K562 (cell line): ENCODE data around the gene COL6A2.

ENCODE experiments used
- KDM2B ChIP-seq: fragments of 250-450 bp; sonication (Bioruptor Pico); IDR thresholded peaks from 2 replicates; pipeline ENCODE4 v1.8.0; 2021; ENCODE audit warnings: mild to moderate bottlenecking, moderate library complexity
- KDM4B ChIP-seq, 2 experiments: fragments of 450-650 bp in 1 of 2; sonication (generic) in 1 of 2; IDR thresholded peaks; 2 replicates each; pipeline ENCODE4 v1.6.1; 2016 to 2017; ENCODE audit warnings: borderline replicate concordance in 2 of 2, antibody characterized with exemption in 1 of 2, low read depth in 1 of 2, mild to moderate bottlenecking in 1 of 2
- MAFK ChIP-seq: IDR thresholded peaks from 2 replicates; pipeline ENCODE4 v1.6.1; 2011; ENCODE audit warnings: low read length, improper control_type of control experiment
- MYC ChIP-seq, 2 experiments: fragments of 250-450 bp in 1 of 2; sonication (Bioruptor Pico) in 1 of 2; IDR thresholded peaks; 2 replicates each; pipeline versions ENCODE4 v1.5.1 to v1.6.1; 2012 to 2021; ENCODE audit warnings: low read depth in 2 of 2, borderline replicate concordance in 1 of 2, improper control_type of control experiment in 1 of 2, low read length in 1 of 2, mild to moderate bottlenecking in 1 of 2, moderate library complexity in 1 of 2
- NBN ChIP-seq: fragments of 450-650 bp; IDR thresholded peaks from 2 replicates; pipeline ENCODE4 v1.6.1; 2016; ENCODE audit warnings: low read depth, mild to moderate bottlenecking
- NR3C1 ChIP-seq: sonication (generic); formaldehyde crosslinking; IDR thresholded peaks from 2 replicates; pipeline ENCODE4 v1.8.1; 2022; ENCODE audit warnings: missing genetic modification reagents
- PPARD ChIP-seq: fragments of 250-450 bp; sonication (Bioruptor Pico); IDR thresholded peaks from 2 replicates; pipeline ENCODE4 v1.8.0; 2022; ENCODE audit warnings: inconsistent platforms, mild to moderate bottlenecking, moderate library complexity
- RCOR1 ChIP-seq, 2 experiments: IDR thresholded peaks; 2 replicates each; pipeline ENCODE4 v1.6.1; 2012; ENCODE audit warnings: low read depth in 2 of 2, low read length in 2 of 2, borderline replicate concordance in 1 of 2, improper control_type of control experiment in 1 of 2
- SRSF1 ChIP-seq: fragments of 200-400 bp; formaldehyde crosslinking; IDR thresholded peaks from 2 replicates; pipeline ENCODE4 v1.6.1; 2017; ENCODE audit warnings: mild to moderate bottlenecking, low read depth, low read length, moderate library complexity
- TCF7 ChIP-seq: sonication (generic); IDR thresholded peaks from 2 replicates; pipeline ENCODE4 v1.6.1; 2016; ENCODE audit warnings: antibody characterized with exemption, borderline replicate concordance
- TEAD1 ChIP-seq, 2 experiments: fragments of 450-650 bp in 1 of 2; sonication (generic) in 1 of 2; formaldehyde crosslinking; IDR thresholded peaks; 2 replicates each; pipeline versions ENCODE4 v1.4.0 to v1.8.0; 2020 to 2022; ENCODE audit warnings: mild to moderate bottlenecking in 2 of 2, missing genetic modification reagents in 1 of 2
- ZNF146 ChIP-seq: IDR thresholded peaks from one replicate; pipeline ENCODE4 v1.6.1; 2018; ENCODE audit warnings: missing compliant biosample characterization; ENCODE audit not compliant: unreplicated experiment
- TF ChIP-seq, protein P1 (sequence below), 3 experiments: IDR thresholded peaks in 2 of 3; conservative IDR thresholded peaks in 1 of 3; 2 replicates each; pipeline ENCODE4 v1.5.1; 2011 to 2012; ENCODE audit warnings: low read length in 3 of 3, mild to moderate bottlenecking in 3 of 3, control low read depth in 2 of 3, improper control_type of control experiment in 1 of 3, inconsistent platforms in 1 of 3, low read depth in 1 of 3, mixed read lengths in 1 of 3, moderate library complexity in 1 of 3; ENCODE audit not compliant: insufficient read depth in 2 of 3
- TF ChIP-seq, protein P2 (sequence below), 2 experiments: IDR thresholded peaks; 2 replicates each; pipeline ENCODE4 v1.6.1; 2011; ENCODE audit warnings: borderline replicate concordance in 1 of 2, control low read depth in 1 of 2, low read depth in 1 of 2, low read length in 1 of 2, mild to moderate bottlenecking in 1 of 2, mixed read lengths in 1 of 2, moderate library complexity in 1 of 2; ENCODE audit not compliant: insufficient read depth in 1 of 2, insufficient read length in 1 of 2, poor library complexity in 1 of 2, severe bottlenecking in 1 of 2; ENCODE audit errors: extremely low read depth in 1 of 2

DNA sequence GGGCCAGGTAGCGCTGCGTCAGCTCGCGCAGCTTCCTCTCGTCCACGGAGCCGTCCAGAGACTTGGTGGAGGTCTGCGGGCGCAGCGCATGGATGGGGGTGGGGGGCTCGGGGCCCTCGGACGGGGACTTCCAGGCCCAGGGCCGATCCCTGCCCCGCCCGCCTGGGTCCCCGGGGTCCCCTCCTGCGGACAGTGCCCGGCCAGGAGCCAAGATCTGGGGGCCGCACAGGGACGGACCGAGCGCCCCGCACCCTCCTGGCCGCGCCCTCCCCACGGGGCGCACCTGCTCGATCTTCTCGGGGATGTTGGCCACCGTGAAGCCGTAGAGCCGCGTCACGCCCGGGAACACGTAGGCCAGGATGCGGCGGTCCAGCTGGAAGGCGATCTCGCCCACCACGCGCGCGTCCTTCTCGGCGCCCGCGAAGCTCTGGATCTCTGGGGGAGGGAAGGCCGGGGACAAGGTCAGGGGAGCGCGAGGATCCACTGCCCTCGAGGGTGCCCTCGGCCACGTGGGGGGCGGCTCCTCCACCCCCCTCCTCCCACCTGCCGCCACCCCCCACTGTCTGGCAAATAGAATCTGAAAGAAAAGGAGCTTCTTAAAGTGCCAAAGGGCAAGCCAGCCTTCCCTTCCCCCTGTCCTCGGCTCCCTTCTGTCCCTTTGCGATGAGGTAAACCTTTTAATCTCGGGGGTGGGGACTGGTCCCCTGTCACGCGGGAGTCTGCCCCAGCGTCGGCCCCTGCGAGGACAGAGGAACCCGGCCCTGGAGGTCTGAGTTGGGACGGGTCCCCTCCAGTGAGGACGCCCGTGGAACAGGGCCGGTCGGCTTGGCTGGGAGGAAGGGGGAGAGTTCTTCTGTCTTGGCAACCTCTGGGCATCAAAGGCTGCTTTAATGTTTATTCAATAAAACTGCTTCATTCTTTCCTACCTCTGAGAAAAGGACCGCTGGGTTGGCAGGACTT lies 64.0 kb downstream of the COL6A2 start:
- no peak for TF ChIP-seq NBN
- TF ChIP-seq, protein P1, sequence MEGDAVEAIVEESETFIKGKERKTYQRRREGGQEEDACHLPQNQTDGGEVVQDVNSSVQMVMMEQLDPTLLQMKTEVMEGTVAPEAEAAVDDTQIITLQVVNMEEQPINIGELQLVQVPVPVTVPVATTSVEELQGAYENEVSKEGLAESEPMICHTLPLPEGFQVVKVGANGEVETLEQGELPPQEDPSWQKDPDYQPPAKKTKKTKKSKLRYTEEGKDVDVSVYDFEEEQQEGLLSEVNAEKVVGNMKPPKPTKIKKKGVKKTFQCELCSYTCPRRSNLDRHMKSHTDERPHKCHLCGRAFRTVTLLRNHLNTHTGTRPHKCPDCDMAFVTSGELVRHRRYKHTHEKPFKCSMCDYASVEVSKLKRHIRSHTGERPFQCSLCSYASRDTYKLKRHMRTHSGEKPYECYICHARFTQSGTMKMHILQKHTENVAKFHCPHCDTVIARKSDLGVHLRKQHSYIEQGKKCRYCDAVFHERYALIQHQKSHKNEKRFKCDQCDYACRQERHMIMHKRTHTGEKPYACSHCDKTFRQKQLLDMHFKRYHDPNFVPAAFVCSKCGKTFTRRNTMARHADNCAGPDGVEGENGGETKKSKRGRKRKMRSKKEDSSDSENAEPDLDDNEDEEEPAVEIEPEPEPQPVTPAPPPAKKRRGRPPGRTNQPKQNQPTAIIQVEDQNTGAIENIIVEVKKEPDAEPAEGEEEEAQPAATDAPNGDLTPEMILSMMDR (IDR thresholded peaks at IDR 0.05 in 2 of 3, conservative IDR thresholded peaks at IDR 0.05 in 1 of 3; ENCODE audit: insufficient read depth in 2 of 3, low read depth in 1 of 3, low read length in 3 of 3): no peak
- no peak for TF ChIP-seq NR3C1 (CRISPR knock-in tag)
- no peak for TF ChIP-seq ZNF146 (CRISPR knock-in tag)
- TF ChIP-seq KDM4B (IDR thresholded peaks at IDR 0.05; ENCODE audit: borderline replicate concordance in 2 of 2, low read depth in 1 of 2): no peak
- TF ChIP-seq RCOR1 (IDR thresholded peaks at IDR 0.05; ENCODE audit: borderline replicate concordance in 1 of 2, low read depth in 2 of 2, low read length in 2 of 2): no peak
- TF ChIP-seq MAFK: no peak
- TF ChIP-seq KDM2B (CRISPR knock-in tag): no peak
- TF ChIP-seq, protein P2, sequence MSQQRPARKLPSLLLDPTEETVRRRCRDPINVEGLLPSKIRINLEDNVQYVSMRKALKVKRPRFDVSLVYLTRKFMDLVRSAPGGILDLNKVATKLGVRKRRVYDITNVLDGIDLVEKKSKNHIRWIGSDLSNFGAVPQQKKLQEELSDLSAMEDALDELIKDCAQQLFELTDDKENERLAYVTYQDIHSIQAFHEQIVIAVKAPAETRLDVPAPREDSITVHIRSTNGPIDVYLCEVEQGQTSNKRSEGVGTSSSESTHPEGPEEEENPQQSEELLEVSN (IDR thresholded peaks at IDR 0.05; ENCODE audit: borderline replicate concordance in 1 of 2, extremely low read depth in 1 of 2, insufficient read depth in 1 of 2, insufficient read length in 1 of 2, low read depth in 1 of 2, low read length in 1 of 2, poor library complexity in 1 of 2, severe bottlenecking in 1 of 2): no peak
- no peak for TF ChIP-seq TCF7
- TF ChIP-seq MYC (IDR thresholded peaks at IDR 0.05; ENCODE audit: low read depth, low read length): no peak
- no peak for TF ChIP-seq MYC (CRISPR knock-in tag; IDR thresholded peaks at IDR 0.05; ENCODE audit: borderline replicate concordance, low read depth)
- no peak for TF ChIP-seq SRSF1
- TF ChIP-seq PPARD (CRISPR knock-in tag): no peak
- no peak for TF ChIP-seq TEAD1 (CRISPR knock-in tag; IDR thresholded peaks at IDR 0.05)
